GM21381 (cell line): ENCODE results near the gene LTBP3.

Source experiments
- ATAC-seq: cut with Tn5 transposase; IDR thresholded peaks from one replicate; pipeline ENCODE4 v1.9.1; 2021; ENCODE audit warnings: mild to moderate bottlenecking, moderate library complexity; ENCODE audit not compliant: unreplicated experiment

Gene LTBP3

GRCh38 chr11:65558002-65558929 lies at the start of gene LTBP3:
Gene LTBP3, minus strand, starts transcription at chr11:65558359. Its CDS starts 400 bp downstream, at chr11:65557959.
- ATAC-seq = no peak

GRCh38 chr11:65606876-65607613 lies 48.9 kb upstream of the LTBP3 start:
- ATAC-seq = no peak

- no peak for ATAC-seq
Observed at GRCh38 chr11:65604258-65604657, 46.1 kb upstream of the LTBP3 start.

GRCh38 chr11:65599955-65600246 lies 41.7 kb upstream of the LTBP3 start:
- ATAC-seq = no peak

- no peak for ATAC-seq
Observed at GRCh38 chr11:65599216-65599954, 41.2 kb upstream of the LTBP3 start.

DNA sequence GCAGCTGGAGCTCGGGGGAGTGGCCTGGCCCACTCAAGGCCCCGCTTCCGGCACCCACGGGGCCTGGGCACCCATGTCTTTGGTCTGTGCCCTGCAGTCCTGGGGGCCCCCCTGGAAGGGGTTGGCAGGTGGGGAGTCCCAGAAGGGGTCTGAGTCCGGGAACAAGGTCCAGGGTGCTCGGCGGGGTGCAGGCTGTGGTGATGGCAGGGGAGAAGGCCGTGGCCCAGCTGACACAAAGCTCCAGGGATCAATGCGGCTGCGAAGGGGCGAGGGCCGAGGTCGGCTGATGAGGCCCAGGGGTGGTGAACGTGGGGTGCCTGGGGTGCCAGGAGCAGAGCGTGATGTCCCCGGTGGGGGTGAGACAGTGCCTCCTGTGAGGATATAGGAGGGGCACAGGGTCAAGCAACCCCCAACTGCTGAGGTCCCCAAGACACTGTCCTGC lies 40.1 kb upstream of the LTBP3 start:
- ATAC-seq = no peak

- ATAC-seq = no peak
Observed at GRCh38 chr11:65596520-65596919, 38.4 kb upstream of the LTBP3 start.

GRCh38 chr11:65595543-65596281 lies 37.6 kb upstream of the LTBP3 start, which contains the start of gene KCNK7:
Gene KCNK7, minus strand, starts transcription at chr11:65595800. Its CDS starts 28 bp downstream, at chr11:65595772.
- no peak for ATAC-seq

GRCh38 chr11:65595131-65595530 lies 37.0 kb upstream of the LTBP3 start:
- no peak for ATAC-seq

- ATAC-seq = no peak
Observed at GRCh38 chr11:65593518-65594414, 35.6 kb upstream of the LTBP3 start.

DNA sequence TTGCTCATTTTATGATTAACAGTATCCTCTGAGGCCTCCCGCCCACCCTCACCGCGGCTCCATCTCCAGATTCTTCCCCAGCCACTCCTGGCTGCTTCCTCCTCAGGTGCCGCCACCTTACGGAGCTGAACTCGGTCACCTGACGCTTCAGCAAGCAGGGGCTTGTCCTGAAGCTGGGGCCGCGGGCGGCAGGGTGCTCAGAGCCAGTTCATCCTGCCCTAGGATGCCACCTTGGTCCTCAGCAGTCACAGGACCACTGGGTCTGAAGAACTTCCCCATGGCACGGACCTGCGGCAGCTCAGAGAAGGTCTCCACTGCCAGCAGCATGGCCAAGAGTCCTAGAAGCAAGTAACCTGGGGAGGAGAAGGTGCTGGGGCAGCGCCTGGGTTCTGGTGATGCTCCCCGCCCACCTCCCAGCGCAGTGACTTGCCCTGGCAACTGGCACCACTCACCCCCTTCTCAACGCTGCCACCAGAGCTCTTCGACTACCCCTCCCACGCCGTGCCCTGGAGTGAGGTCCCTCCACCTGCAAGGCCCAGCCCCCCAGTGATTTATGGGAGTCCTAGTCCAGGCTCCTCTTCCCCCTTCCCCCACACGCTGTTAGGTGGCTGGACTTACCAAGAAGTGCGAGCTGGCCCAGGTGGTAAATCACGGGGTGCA lies 34.8 kb upstream of the LTBP3 start:
- no peak for ATAC-seq

GRCh38 chr11:65591939-65592857 lies 34.0 kb upstream of the LTBP3 start:
- no peak for ATAC-seq

- ATAC-seq = no peak
Observed at GRCh38 chr11:65590240-65590738, 32.1 kb upstream of the LTBP3 start.

DNA sequence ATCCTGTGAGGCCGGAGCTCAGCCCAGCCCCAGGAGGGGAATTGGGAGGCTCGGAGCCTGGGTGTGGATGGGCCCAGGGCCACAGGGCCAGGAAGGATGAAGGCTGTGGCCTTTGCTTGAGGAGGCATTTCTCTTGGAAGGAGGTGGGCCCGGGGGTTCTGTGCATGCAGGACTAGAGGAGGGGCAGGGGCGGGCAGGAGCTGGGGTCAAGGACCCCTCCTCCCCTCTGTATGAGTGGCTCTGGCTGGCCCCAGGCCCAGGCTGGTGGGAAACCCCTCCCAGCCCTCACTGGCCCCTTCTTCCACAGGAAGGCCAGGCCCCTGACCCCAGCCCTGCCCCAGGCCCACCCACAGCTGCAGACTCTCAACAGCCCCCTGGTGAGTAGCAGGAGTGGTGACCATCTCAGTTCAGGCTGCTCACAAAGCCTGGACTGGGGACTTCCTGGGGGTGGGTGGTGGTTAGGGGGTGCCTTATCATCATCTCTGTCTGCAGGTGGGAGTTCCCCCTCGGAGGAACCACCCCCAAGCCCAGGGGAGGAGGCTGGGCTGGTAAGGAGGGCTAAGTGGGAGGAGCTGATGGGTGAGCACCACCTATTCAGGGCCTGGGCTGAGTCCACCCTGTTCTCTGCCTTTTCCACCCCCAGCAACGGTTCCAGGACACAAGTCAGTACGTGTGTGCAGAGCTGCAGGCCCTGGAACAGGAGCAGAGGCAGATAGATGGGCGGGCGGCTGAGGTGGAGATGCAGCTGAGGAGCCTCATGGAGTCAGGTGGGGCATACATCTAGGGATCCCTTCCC lies 31.5 kb upstream of the LTBP3 start:
- no peak for ATAC-seq

DNA sequence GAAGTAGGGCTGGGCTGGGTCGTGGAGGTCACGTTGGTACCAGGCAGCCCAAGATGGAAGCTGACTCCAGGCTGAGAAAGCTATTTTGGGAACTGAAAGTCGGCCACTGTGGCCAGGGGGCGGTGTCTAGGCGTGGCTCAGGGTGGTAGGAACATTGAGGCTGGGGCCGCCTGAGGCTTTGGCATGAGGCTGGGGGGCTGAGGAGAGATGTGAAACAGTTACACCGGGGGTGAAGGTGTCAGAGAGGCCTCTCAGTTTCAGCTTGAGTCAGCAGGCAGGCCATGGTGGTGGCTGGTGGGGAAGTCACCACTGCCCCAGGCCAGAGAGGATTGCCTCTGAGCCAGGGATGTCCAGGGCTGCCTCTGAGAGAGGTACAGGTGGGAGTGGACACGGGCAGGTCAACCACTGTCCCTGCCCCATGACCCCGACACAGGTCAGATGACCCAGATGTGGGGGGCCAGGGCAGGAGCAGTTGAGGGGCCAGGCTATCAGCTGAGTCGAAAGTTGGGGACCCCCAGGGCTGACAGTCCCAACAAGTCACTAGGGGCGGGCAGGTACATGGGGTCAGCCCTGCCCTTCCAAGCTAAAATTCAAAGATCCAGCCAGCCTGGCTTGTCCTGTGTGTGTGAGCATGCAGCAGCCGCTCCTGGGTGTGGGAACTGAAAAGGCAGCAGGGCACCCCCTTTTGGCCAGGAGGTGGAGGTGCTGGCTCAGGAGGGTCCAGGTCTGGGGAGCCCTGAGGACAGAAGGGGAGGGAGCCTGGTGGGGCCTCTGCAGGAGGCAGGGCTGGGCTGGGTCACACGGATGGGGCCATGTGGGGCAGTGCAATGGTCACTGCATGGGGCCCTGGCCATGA lies 30.3 kb upstream of the LTBP3 start:
- ATAC-seq = peak; percentile 77

DNA sequence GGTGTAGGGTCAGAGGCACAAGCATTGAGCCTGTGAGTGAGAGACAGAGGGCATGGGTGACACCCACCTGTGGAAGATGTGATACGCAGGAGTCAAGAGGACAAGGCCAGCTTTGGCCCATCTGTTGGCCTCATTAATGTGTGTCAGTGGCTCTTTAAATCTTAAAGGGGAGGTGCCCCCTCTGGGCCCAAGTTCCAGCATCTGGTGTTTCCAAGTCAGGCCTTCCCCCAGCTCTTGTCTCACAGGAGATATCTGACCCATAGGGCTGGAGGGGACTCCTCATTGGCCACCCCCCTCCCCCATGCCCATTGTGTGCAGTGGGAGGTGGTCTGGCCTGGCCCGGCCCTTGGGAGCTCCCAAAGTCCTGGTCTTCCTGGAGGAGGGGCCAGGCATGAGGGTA lies 28.5 kb upstream of the LTBP3 start:
- no peak for ATAC-seq
